Gastroesophageal sphincter (tissue), 4 donors: Measurements from ENCODE around the gene KRT72. TPM values are rescaled to one million over a fixed set of nuclear protein-coding genes. Genes with fewer than 3 reads are reported as not detected.

Source experiments
- ATAC-seq: fragments of 150-250 bp; one replicate; pipeline ENCODE4 v1.9.1; 2016; ENCODE audit warnings: mild to moderate bottlenecking, moderate library complexity
- H3K27ac ChIP-seq, 4 donors: fragments of 200-600 bp; sonication (generic) in 3 of 4; 1 replicate in 3 of 4; 2 replicates in 1 of 4; pipeline ENCODE4 v1.5.1; 2016 to 2019
- H3K27me3 ChIP-seq: fragments of 200-600 bp; sonication (generic); one replicate; pipeline ENCODE4 v1.5.1; 2019
- H3K36me3 ChIP-seq, 2 donors: fragments of 200-600 bp; sonication (generic); one replicate each; pipeline ENCODE4 v1.5.1; 2019; ENCODE audit warnings: control low read depth in 1 of 2
- H3K4me1 ChIP-seq, 3 donors: fragments of 200-600 bp; sonication (generic); 1 replicate in 2 of 3; 2 replicates in 1 of 3; pipeline ENCODE4 v1.5.1; 2016 to 2019; ENCODE audit warnings: control low read depth in 2 of 3
- H3K4me3 ChIP-seq, 2 donors: fragments of 200-600 bp; sonication (generic); one replicate each; pipeline ENCODE4 v1.5.1; 2019; ENCODE audit warnings: mild to moderate bottlenecking in 1 of 2, moderate library complexity in 1 of 2
- H3K9me3 ChIP-seq, 3 donors: fragments of 200-600 bp; sonication (generic); one replicate each; pipeline ENCODE4 v1.5.1; 2017 to 2019; ENCODE audit warnings: control low read depth in 2 of 3
- CTCF ChIP-seq, 4 experiments: fragments of 200-600 bp in 2 of 4; fragments of 450-650 bp in 2 of 4; sonication (generic) in 1 of 4; IDR thresholded peaks; one replicate each; pipeline ENCODE4 v1.5.1; 2017 to 2019; ENCODE audit warnings: antibody characterized with exemption in 4 of 4, mild to moderate bottlenecking in 2 of 4, moderate library complexity in 2 of 4
- EP300 ChIP-seq: sonication (generic); formaldehyde crosslinking; IDR thresholded peaks from one replicate; pipeline ENCODE4 v1.6.1; 2017; ENCODE audit warnings: antibody characterized with exemption, mild to moderate bottlenecking
- POLR2A ChIP-seq, 2 donors: fragments of 450-650 bp; IDR thresholded peaks; one replicate each; pipeline ENCODE4 v1.6.1; 2017; ENCODE audit warnings: antibody characterized with exemption in 2 of 2, mild to moderate bottlenecking in 2 of 2, moderate library complexity in 1 of 2
- POLR2AphosphoS5 ChIP-seq: sonication (generic); formaldehyde crosslinking; IDR thresholded peaks from one replicate; pipeline ENCODE4 v1.6.1; 2017; ENCODE audit warnings: antibody characterized with exemption
- WGBS, 2 donors: methylation state at CpG; one replicate each; pipeline ENCODE4 v1.1.5; 2018; ENCODE audit warnings: low coverage in 1 of 2; 5-methylcytosine and 5-hydroxymethylcytosine counted together
- total RNA-seq, 4 donors: library from RNA; depleted of rRNA; stranded (reverse); fragments of >200 nt; gene quantifications; one replicate each; pipeline ENCODE4 v1.1.0, GENCODE V29; 2016

KRT72 gene
- total RNA-seq, 4 donors from 2014 or later, result not detected

GRCh38 chr12:52537101-52537500 lies 64.2 kb downstream of the KRT72 start:
- no peak for TF ChIP-seq EP300
- no peak for TF ChIP-seq POLR2A (IDR thresholded peaks at IDR 0.05)
- TF ChIP-seq CTCF (IDR thresholded peaks at IDR 0.05), result no peak
- TF ChIP-seq POLR2AphosphoS5, result no peak
- no peak overlapping the region for H3K27ac ChIP-seq
- no peaks in the 10 kb centered on the region for H3K27me3 ChIP-seq
- H3K9me3 ChIP-seq, result no peaks in the 10 kb centered on the region
- 86% methylated on average over 2 of the region's 3 CpGs; no CpG with 5 or more reads in 1 of the 2 donors for WGBS, 2 donors
- no peak for ATAC-seq
- H3K4me1 ChIP-seq, result peaks cover 0 to 11% (median 0%) of the 10 kb centered on the region in 3 donors
- H3K4me3 ChIP-seq, result no peak overlapping the region
- H3K36me3 ChIP-seq, result no peaks in the 10 kb centered on the region

Other genes starting within 250 kb of the KRT72 start
- gene KRT85, start 234.0 kb downstream of the KRT72 start, total RNA-seq, result not detected
- gene KRT84, start 215.8 kb downstream of the KRT72 start, total RNA-seq, result not detected
- not detected for gene KRT82, start 195.1 kb downstream of the KRT72 start, total RNA-seq
- not detected for gene KRT75, start 167.1 kb downstream of the KRT72 start, total RNA-seq
- 10 to 100 TPM in 2 of 4 donors, 1 to 10 TPM in 1, under 1 TPM in 1; 0.54 to 60.8 (median 7.3) TPM for gene KRT6B, start 149.3 kb downstream of the KRT72 start, total RNA-seq
- 10 to 100 TPM in 2 of 4 donors, under 1 TPM in 1, not detected in 1; 0.50 to 52.0 (median 17.1) TPM for gene KRT6C, start 127.7 kb downstream of the KRT72 start, total RNA-seq
- gene KRT6A, start 108.2 kb downstream of the KRT72 start, total RNA-seq, result 100 to 1,000 TPM in 1 of 4 donors, 10 to 100 TPM in 2, 1 to 10 TPM in 1; 2.7 to 713 (median 61.8) TPM
- 100 to 1,000 TPM in 1 of 4 donors, 10 to 100 TPM in 1, 1 to 10 TPM in 2; 4.6 to 452 (median 18.6) TPM for gene KRT5, start 81.1 kb downstream of the KRT72 start, total RNA-seq
- gene KRT71, start 48.3 kb downstream of the KRT72 start, total RNA-seq, result not detected
- gene KRT74, start 27.6 kb downstream of the KRT72 start, total RNA-seq, result not detected
- not detected for gene KRT73, start 17.1 kb upstream of the KRT72 start, total RNA-seq
- gene KRT2, start 50.7 kb upstream of the KRT72 start, total RNA-seq, result not detected
- gene KRT1, start 78.9 kb upstream of the KRT72 start, total RNA-seq, result not detected
- gene KRT77, start 102.1 kb upstream of the KRT72 start, total RNA-seq, result not detected
- gene KRT76, start 175.9 kb upstream of the KRT72 start, total RNA-seq, result under 1 TPM in 1 of 4 donors, not detected in 3; 0.15 TPM
- not detected for gene KRT3, start 194.7 kb upstream of the KRT72 start, total RNA-seq
- 100 to 1,000 TPM in 1 of 4 donors, 10 to 100 TPM in 1, 1 to 10 TPM in 2; 3.5 to 227 (median 10.8) TPM for gene KRT4, start 212.7 kb upstream of the KRT72 start, total RNA-seq
- gene KRT79, start 232.8 kb upstream of the KRT72 start, total RNA-seq, result not detected
- gene KRT78, start 247.5 kb upstream of the KRT72 start, total RNA-seq, result 1 to 10 TPM in 3 of 4 donors, under 1 TPM in 1; 0.27 to 9.5 (median 1.5) TPM